CD4-positive, CD25-positive, alpha-beta regulatory T cell (primary cell): ENCODE results near the gene ENOX2. TPM values are rescaled to one million over a fixed set of nuclear protein-coding genes. Genes with fewer than 3 reads are reported as not detected.

Experiments used
- ATAC-seq, 2 donors: fragments of 150-1000 bp; cut with Tn5 transposase; one replicate each; pipeline ENCODE4 v1.10.0; 2021; ENCODE audit warnings: low read depth in 2 of 2, moderate number of reproducible peaks in 2 of 2, moderate library complexity in 1 of 2
- DNase-seq, 3 donors: peaks; one replicate each; pipeline versions ENCODE4 v3.0.0 to v3.0.0-alpha.2; 2012 to 2022; ENCODE audit warnings: mixed read lengths in 1 of 3
- H3K27ac ChIP-seq: one replicate; pipeline ENCODE4 v1.7.0; 2013; ENCODE audit warnings: mild to moderate bottlenecking, low read length; ENCODE audit not compliant: insufficient read depth, poor library complexity, severe bottlenecking
- H3K27me3 ChIP-seq: one replicate; pipeline ENCODE4 v1.7.0; 2013; ENCODE audit warnings: low read length; ENCODE audit not compliant: control insufficient read depth, insufficient read depth
- H3K36me3 ChIP-seq: one replicate; pipeline ENCODE4 v1.7.0; 2013; ENCODE audit warnings: mild to moderate bottlenecking, low read length, moderate library complexity; ENCODE audit not compliant: control insufficient read depth, insufficient read depth
- H3K4me1 ChIP-seq: 2 replicates; pipeline ENCODE4 v1.7.0; 2013; ENCODE audit warnings: mild to moderate bottlenecking, low read length; ENCODE audit not compliant: insufficient read depth, control insufficient read depth, poor library complexity, severe bottlenecking
- H3K4me3 ChIP-seq: one replicate; pipeline ENCODE4 v1.7.0; 2013; ENCODE audit warnings: low read depth, mild to moderate bottlenecking, low read length, moderate library complexity
- H3K9me3 ChIP-seq, 2 experiments: 1 replicate in 1 of 2; 2 replicates in 1 of 2; pipeline ENCODE4 v1.7.0; 2013; ENCODE audit warnings: low read length in 2 of 2, mild to moderate bottlenecking in 1 of 2, moderate library complexity in 1 of 2; ENCODE audit not compliant: control insufficient read depth in 2 of 2
- H3K27ac Mint-ChIP-seq, 3 donors: one replicate each; pipeline ENCODE4 v1.8.0; 2020 to 2022; ENCODE audit warnings: mild to moderate bottlenecking in 3 of 3, mixed read lengths in 3 of 3, moderate library complexity in 2 of 3
- H3K27me3 Mint-ChIP-seq: one replicate; pipeline ENCODE4 v1.8.0; 2022; ENCODE audit warnings: mild to moderate bottlenecking, mixed read lengths
- H3K36me3 Mint-ChIP-seq: one replicate; pipeline ENCODE4 v1.8.0; 2020; ENCODE audit warnings: mixed read lengths
- H3K4me1 Mint-ChIP-seq, 4 donors: one replicate each; pipeline ENCODE4 v1.8.0; 2020 to 2022; ENCODE audit warnings: mixed read lengths in 4 of 4, mild to moderate bottlenecking in 1 of 4
- H3K4me3 Mint-ChIP-seq, 4 donors: one replicate each; pipeline ENCODE4 v1.8.0; 2020 to 2022; ENCODE audit warnings: mild to moderate bottlenecking in 4 of 4, mixed read lengths in 4 of 4, moderate library complexity in 3 of 4
- H3K9me3 Mint-ChIP-seq, 7 donors: one replicate each; pipeline ENCODE4 v1.8.0; 2020 to 2022; ENCODE audit warnings: mixed read lengths in 7 of 7, mild to moderate bottlenecking in 3 of 7, moderate library complexity in 2 of 7
- polyA plus RNA-seq, 4 donors: library from polyadenylated mRNA; unstranded; fragments of 300-500 nt; fragmentation: Illumina TruSeq; gene quantifications; one replicate each; pipeline ENCODE4 v1.2.3, GENCODE V29; 2021
- total RNA-seq: library from RNA; stranded (reverse); gene quantifications from one replicate; pipeline ENCODE4 v1.2.3, GENCODE V29; 2022

The ENOX2 gene
- total and polyA plus RNA-seq, 5 donors from 2014 or later, result 10.6 to 23.3 (median 20.0) TPM

DNA sequence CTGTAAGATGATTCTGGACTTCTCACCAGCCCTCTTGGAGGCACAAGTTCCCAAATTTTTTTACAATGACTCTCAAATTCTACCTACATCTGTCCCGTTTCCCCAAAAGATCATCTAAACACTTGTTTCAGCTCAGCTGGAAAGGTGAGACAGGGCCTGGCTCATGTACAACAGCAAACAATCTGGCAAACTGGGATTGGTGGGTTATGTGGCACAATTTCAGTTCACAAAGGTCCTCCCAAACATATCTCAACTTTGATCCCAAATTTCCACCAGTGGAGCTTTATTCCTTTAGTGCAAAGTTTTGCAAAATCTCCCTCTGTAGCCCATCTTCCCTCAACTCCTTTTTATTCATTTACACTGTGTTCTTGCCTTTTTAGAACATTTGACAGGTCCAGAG lies 207.1 kb downstream of the ENOX2 start:
- Mint-ChIP-seq H3K4me1 (no peaks in the 10 kb centered on the region), H3K27ac (no peak overlapping the region)
- H3K9me3 ChIP-seq, result no peaks in the 10 kb centered on the region

DNA sequence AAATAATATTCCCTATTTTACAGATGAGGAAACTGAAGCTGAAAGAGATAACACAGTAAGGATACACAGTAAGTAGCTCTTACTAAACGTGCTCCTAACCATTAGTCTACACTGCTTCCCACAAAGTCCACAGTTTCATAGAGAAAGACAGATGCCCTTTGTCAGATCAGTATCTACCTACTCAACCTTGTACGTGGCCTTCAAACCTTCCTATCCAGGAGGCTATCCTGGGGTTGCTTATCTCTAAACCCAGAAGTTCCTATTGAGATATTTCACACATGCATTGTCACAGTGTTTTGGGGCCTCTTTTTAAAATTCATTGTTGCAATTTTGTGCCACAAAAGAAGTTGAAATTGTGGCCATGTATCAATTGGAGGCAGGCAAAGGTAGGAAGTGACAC lies 208.0 kb downstream of the ENOX2 start:
- peaks cover 8% of the 10 kb centered on the region for H3K36me3 Mint-ChIP-seq

More for the DNA sequence above, 207.1 kb downstream of the ENOX2 start:
- Mint-ChIP-seq H3K4me3 (no peak overlapping the region), H3K9me3 (peaks cover 0 to 1% (median 0%) of the 10 kb centered on the region in 7 donors), H3K36me3 (peaks cover 8% of the 10 kb centered on the region), H3K27me3 (no peaks in the 10 kb centered on the region)
- Histone ChIP-seq H3K36me3 (no peaks in the 10 kb centered on the region), H3K4me3 (no peak overlapping the region), H3K4me1 (no peaks in the 10 kb centered on the region), H3K27ac (no peak overlapping the region), H3K27me3 (no peaks in the 10 kb centered on the region)
- DNase-seq (no peak), ATAC-seq (no peak)

DNA sequence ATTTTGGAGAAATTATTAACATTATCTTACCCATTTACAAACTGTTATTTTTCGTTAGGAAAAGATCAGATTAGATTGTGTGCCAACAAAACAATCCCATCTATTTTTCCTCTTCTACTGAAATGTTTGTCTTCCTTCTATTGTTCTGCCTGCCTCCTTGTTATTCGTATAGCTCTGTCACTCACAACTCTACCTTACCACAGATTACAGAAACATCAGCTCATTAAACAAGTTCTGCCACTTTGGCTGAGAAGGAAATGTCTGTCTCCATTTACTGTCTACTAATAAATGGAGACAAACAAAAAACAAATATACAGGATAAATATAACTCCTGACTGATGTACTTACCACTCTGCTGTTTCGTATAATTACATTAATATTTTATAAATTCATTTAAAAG lies 211.4 kb downstream of the ENOX2 start:
- no peaks in the 10 kb centered on the region for H3K9me3 ChIP-seq
- Mint-ChIP-seq H3K27ac (no peak overlapping the region), H3K4me1 (no peaks in the 10 kb centered on the region), H3K9me3 (no peaks in the 10 kb centered on the region), H3K4me3 (no peak overlapping the region), H3K27me3 (no peaks in the 10 kb centered on the region), H3K36me3 (peaks cover 14% of the 10 kb centered on the region)
- peaks cover 11% of the 10 kb centered on the region for H3K36me3 ChIP-seq
- H3K27ac ChIP-seq, result no peak overlapping the region
- H3K4me1 ChIP-seq, result no peaks in the 10 kb centered on the region
- ATAC-seq, result no peak
- H3K4me3 ChIP-seq, result no peak overlapping the region
- no peaks in the 10 kb centered on the region for H3K27me3 ChIP-seq
- DNase-seq, result no peak

More for the DNA sequence above, 208.0 kb downstream of the ENOX2 start:
- peaks cover 0 to 1% (median 0%) of the 10 kb centered on the region in 7 donors for H3K9me3 Mint-ChIP-seq
- no peak overlapping the region for H3K4me3 Mint-ChIP-seq
- Histone ChIP-seq H3K27me3 (no peaks in the 10 kb centered on the region), H3K27ac (no peak overlapping the region), H3K36me3 (no peaks in the 10 kb centered on the region), H3K4me1 (no peaks in the 10 kb centered on the region), H3K4me3 (no peak overlapping the region), H3K9me3 (no peaks in the 10 kb centered on the region)
- ATAC-seq (no peak), DNase-seq (no peak)
- no peaks in the 10 kb centered on the region for H3K4me1 Mint-ChIP-seq
- no peak overlapping the region for H3K27ac Mint-ChIP-seq
- H3K27me3 Mint-ChIP-seq, result no peaks in the 10 kb centered on the region

DNA sequence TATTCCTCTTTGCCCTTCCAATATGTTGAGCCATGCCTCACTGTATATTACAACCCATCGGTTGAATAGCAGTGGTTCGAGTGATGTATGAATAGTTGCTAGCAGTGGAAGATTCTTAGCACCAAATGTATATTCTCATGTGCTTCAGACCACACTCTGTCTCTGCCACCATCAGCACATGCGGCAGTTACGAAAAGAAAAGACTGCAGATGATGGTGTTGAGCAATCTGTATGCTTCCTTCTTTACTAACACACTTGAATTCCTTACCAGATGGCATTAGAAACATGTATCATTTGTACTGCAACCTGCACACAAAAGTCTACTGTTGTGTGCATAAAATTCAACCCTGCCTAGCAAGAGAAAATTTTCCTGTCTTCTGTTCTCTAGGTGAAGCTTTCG lies 214.6 kb downstream of the ENOX2 start:
- ATAC-seq, result no peak
- Mint-ChIP-seq H3K27ac (no peak overlapping the region), H3K36me3 (peaks cover 18% of the 10 kb centered on the region), H3K4me3 (no peak overlapping the region), H3K27me3 (no peaks in the 10 kb centered on the region), H3K4me1 (no peaks in the 10 kb centered on the region), H3K9me3 (peaks cover 0 to 3% (median 0%) of the 10 kb centered on the region in 7 donors)
- no peak for DNase-seq
- Histone ChIP-seq H3K9me3 (no peaks in the 10 kb centered on the region), H3K4me1 (no peaks in the 10 kb centered on the region), H3K27me3 (no peaks in the 10 kb centered on the region), H3K4me3 (no peak overlapping the region), H3K36me3 (peaks cover 12% of the 10 kb centered on the region), H3K27ac (no peak overlapping the region)

GRCh38 chrX:130682990-130683389 lies 220.0 kb downstream of the ENOX2 start:
- H3K36me3 ChIP-seq, result peaks cover 3% of the 10 kb centered on the region
- H3K27me3 ChIP-seq, result no peaks in the 10 kb centered on the region
- H3K27ac ChIP-seq, result no peak overlapping the region
- H3K4me3 Mint-ChIP-seq, result no peak overlapping the region
- H3K4me1 Mint-ChIP-seq, result no peaks in the 10 kb centered on the region
- H3K9me3 Mint-ChIP-seq, result peaks cover 0 to 4% (median 0%) of the 10 kb centered on the region in 7 donors
- no peaks in the 10 kb centered on the region for H3K4me1 ChIP-seq
- H3K27ac Mint-ChIP-seq, result no peak overlapping the region
- no peaks in the 10 kb centered on the region for H3K9me3 ChIP-seq
- DNase-seq, result no peak
- no peak overlapping the region for H3K4me3 ChIP-seq
- peaks cover 19% of the 10 kb centered on the region for H3K36me3 Mint-ChIP-seq
- no peak for ATAC-seq
- H3K27me3 Mint-ChIP-seq, result no peaks in the 10 kb centered on the region

GRCh38 chrX:130680164-130681035 lies 222.6 kb downstream of the ENOX2 start:
- Mint-ChIP-seq H3K4me3 (peak overlapping the region in 1 of 4 donors; percentile 21), H3K4me1 (peaks cover 0 to 7% (median 1%) of the 10 kb centered on the region in 4 donors), H3K9me3 (peaks cover 0 to 4% (median 0%) of the 10 kb centered on the region in 7 donors), H3K27me3 (no peaks in the 10 kb centered on the region), H3K36me3 (peaks cover 22% of the 10 kb centered on the region), H3K27ac (no peak overlapping the region)
- DNase-seq (no peak), ATAC-seq (no peak)
- Histone ChIP-seq H3K27me3 (no peaks in the 10 kb centered on the region), H3K4me3 (no peak overlapping the region), H3K4me1 (no peaks in the 10 kb centered on the region), H3K27ac (no peak overlapping the region), H3K9me3 (no peaks in the 10 kb centered on the region), H3K36me3 (peaks cover under 1% of the 10 kb centered on the region)

DNA sequence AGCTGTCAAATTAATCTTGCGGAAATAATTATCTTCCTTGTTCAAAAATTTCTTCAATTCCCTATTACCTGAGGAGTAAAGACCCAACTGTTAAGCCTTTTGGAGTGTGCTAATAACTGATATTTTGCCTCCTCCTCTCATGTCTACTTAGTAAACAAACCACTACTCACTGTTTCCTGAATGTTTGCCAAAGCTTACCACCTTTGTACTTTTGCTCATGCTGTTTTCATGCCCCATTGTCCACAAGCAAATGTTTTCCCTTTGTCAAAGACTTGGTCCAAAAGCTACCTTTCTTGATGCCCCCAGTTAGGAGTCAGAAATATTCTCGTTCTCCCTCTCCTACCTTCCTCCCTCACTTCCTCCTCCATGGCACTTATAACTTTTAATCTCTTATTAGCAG lies 226.1 kb downstream of the ENOX2 start:
- Mint-ChIP-seq H3K27me3 (no peaks in the 10 kb centered on the region), H3K27ac (no peak overlapping the region), H3K9me3 (peaks cover 0 to 4% (median 0%) of the 10 kb centered on the region in 7 donors), H3K4me3 (no peak overlapping the region), H3K4me1 (peaks cover 0 to 7% (median 1%) of the 10 kb centered on the region in 4 donors), H3K36me3 (peaks cover 40% of the 10 kb centered on the region)
- no peak for ATAC-seq
- Histone ChIP-seq H3K27me3 (no peaks in the 10 kb centered on the region), H3K4me3 (no peak overlapping the region), H3K27ac (no peak overlapping the region), H3K36me3 (peaks cover 9% of the 10 kb centered on the region), H3K9me3 (no peaks in the 10 kb centered on the region), H3K4me1 (no peaks in the 10 kb centered on the region)
- no peak for DNase-seq

GRCh38 chrX:130672214-130672613 lies 230.8 kb downstream of the ENOX2 start:
- Histone ChIP-seq H3K4me3 (no peak overlapping the region), H3K4me1 (no peaks in the 10 kb centered on the region), H3K27ac (no peak overlapping the region), H3K9me3 (no peaks in the 10 kb centered on the region), H3K36me3 (peaks cover 21% of the 10 kb centered on the region), H3K27me3 (no peaks in the 10 kb centered on the region)
- Mint-ChIP-seq H3K4me1 (peaks cover 0 to 7% (median 1%) of the 10 kb centered on the region in 4 donors), H3K9me3 (peaks cover 0 to 4% (median 0%) of the 10 kb centered on the region in 7 donors), H3K27ac (no peak overlapping the region), H3K36me3 (peaks cover 43% of the 10 kb centered on the region), H3K4me3 (no peak overlapping the region), H3K27me3 (no peaks in the 10 kb centered on the region)
- DNase-seq (no peak), ATAC-seq (no peak)
